SK-N-SH treated with all-trans-retinoic acid at 6 μM for 48 hours (cell line): Measurements from ENCODE around the gene NEIL1.

ENCODE experiments used
- RARB ChIP-seq: fragments of 250-450 bp; sonication (Bioruptor Pico); IDR thresholded peaks from 2 replicates; pipeline ENCODE4 v1.8.0; 2021; ENCODE audit warnings: mild to moderate bottlenecking, moderate library complexity
- TSHZ2 ChIP-seq: fragments of 250-450 bp; sonication (Bioruptor Pico); IDR thresholded peaks from 2 replicates; pipeline ENCODE4 v1.5.0; 2020; ENCODE audit warnings: mild to moderate bottlenecking, moderate library complexity

GRCh38 chr15:75338661-75339240, 8.1 kb upstream of the NEIL1 start:
- no peak for TF ChIP-seq TSHZ2 (CRISPR knock-in tag)
- no peak for TF ChIP-seq RARB (CRISPR knock-in tag)
